ENCODE data around the gene CATSPERZ.

Gene CATSPERZ

GRCh38 chr11:64295760-64296159 lies 4.4 kb upstream of the CATSPERZ start:
- Histone ChIP-seq H3K4me1 (peaks cover 5% of the 10 kb centered on the region; the same call in 1 of the 2 replicates), H3K27me3 (ENCODE audit: low read depth) (peaks cover 70% of the 10 kb centered on the region), H3K9me3 (no peaks in the 10 kb centered on the region), H3K36me3 (replicated peaks) (no peaks in the 10 kb centered on the region), H3K4me3 (no peak overlapping the region)
- in situ Hi-C loops (cut with MboI; ENCODE audit: low sequenced_read_pairs) = no loop called here
- no peak for DNase-seq (ENCODE audit: low spot score in 2 of 2)

- H3K27me3 ChIP-seq (ENCODE audit: low read depth) = peaks cover 65% of the 10 kb centered on the region
- in situ Hi-C loops (cut with MboI; ENCODE audit: low sequenced_read_pairs) = no loop called here
- no peak for DNase-seq (ENCODE audit: low spot score in 2 of 2)
- peaks cover 7% of the 10 kb centered on the region; the same call in 1 of the 2 replicates for H3K4me1 ChIP-seq
- no peaks in the 10 kb centered on the region for H3K36me3 ChIP-seq (replicated peaks)
- H3K4me3 ChIP-seq = no peak overlapping the region
- H3K9me3 ChIP-seq = no peaks in the 10 kb centered on the region
Measured at GRCh38 chr11:64296236-64296635, 3.9 kb upstream of the CATSPERZ start.

GRCh38 chr11:64296830-64297698 lies 3.1 kb upstream of the CATSPERZ start:
- DNase-seq (ENCODE audit: low spot score in 2 of 2) = no peak
- in situ Hi-C loops (cut with MboI; ENCODE audit: low sequenced_read_pairs) = no loop called here
- H3K4me3 ChIP-seq = no peak overlapping the region
- H3K9me3 ChIP-seq = no peaks in the 10 kb centered on the region
- peaks cover 59% of the 10 kb centered on the region for H3K27me3 ChIP-seq (ENCODE audit: low read depth)
- H3K36me3 ChIP-seq (replicated peaks) = no peaks in the 10 kb centered on the region
- peaks cover 7% of the 10 kb centered on the region; the same call in 1 of the 2 replicates for H3K4me1 ChIP-seq

- Histone ChIP-seq H3K4me3 (no peak overlapping the region), H3K36me3 (replicated peaks) (no peaks in the 10 kb centered on the region), H3K9me3 (no peaks in the 10 kb centered on the region), H3K27me3 (ENCODE audit: low read depth) (peaks cover 51% of the 10 kb centered on the region), H3K4me1 (peaks cover 7% of the 10 kb centered on the region; the same call in 1 of the 2 replicates)
- no peak for DNase-seq (ENCODE audit: low spot score in 2 of 2)
- in situ Hi-C loops (cut with MboI; ENCODE audit: low sequenced_read_pairs) = no loop called here
Measured at GRCh38 chr11:64297699-64298358, 2.3 kb upstream of the CATSPERZ start.

GRCh38 chr11:64298966-64299846 lies 952 bp upstream of the CATSPERZ start:
- peaks cover 7% of the 10 kb centered on the region; the same call in 1 of the 2 replicates for H3K4me1 ChIP-seq
- no peak for DNase-seq (ENCODE audit: low spot score in 2 of 2)
- H3K9me3 ChIP-seq = no peaks in the 10 kb centered on the region
- H3K27me3 ChIP-seq (ENCODE audit: low read depth) = peaks cover 38% of the 10 kb centered on the region
- H3K36me3 ChIP-seq (replicated peaks) = no peaks in the 10 kb centered on the region
- in situ Hi-C loops (cut with MboI; ENCODE audit: low sequenced_read_pairs) = no loop called here
- no peak overlapping the region for H3K4me3 ChIP-seq

GRCh38 chr11:64303109-64304031 lies 3.2 kb downstream of the CATSPERZ start:
- Histone ChIP-seq H3K27me3 (ENCODE audit: low read depth) (peaks cover 2% of the 10 kb centered on the region), H3K9me3 (no peaks in the 10 kb centered on the region), H3K4me3 (no peak overlapping the region), H3K4me1 (peaks cover 14% of the 10 kb centered on the region; the same call in 1 of the 2 replicates), H3K36me3 (replicated peaks) (no peaks in the 10 kb centered on the region)
- in situ Hi-C loops (cut with MboI; ENCODE audit: low sequenced_read_pairs) = no loop called here
- DNase-seq (ENCODE audit: low spot score in 2 of 2) = no peak

GRCh38 chr11:64304032-64304315 lies 3.8 kb downstream of the CATSPERZ start:
- peak overlapping the region; percentile 47 for H3K4me3 ChIP-seq
- in situ Hi-C loops (cut with MboI; ENCODE audit: low sequenced_read_pairs) = no loop called here
- peaks cover 14% of the 10 kb centered on the region; the same call in 1 of the 2 replicates for H3K4me1 ChIP-seq
- no peaks in the 10 kb centered on the region for H3K9me3 ChIP-seq
- no peaks in the 10 kb centered on the region for H3K27me3 ChIP-seq (ENCODE audit: low read depth)
- no peak for DNase-seq (ENCODE audit: low spot score in 2 of 2)
- no peaks in the 10 kb centered on the region for H3K36me3 ChIP-seq (replicated peaks)

- Histone ChIP-seq H3K4me3 (peak overlapping the region; percentile 47), H3K9me3 (no peaks in the 10 kb centered on the region), H3K36me3 (replicated peaks) (no peaks in the 10 kb centered on the region), H3K27me3 (ENCODE audit: low read depth) (no peaks in the 10 kb centered on the region), H3K4me1 (peaks cover 14% of the 10 kb centered on the region; the same call in 1 of the 2 replicates)
- DNase-seq (ENCODE audit: low spot score in 2 of 2) = peak; percentile 86 to 98
- in situ Hi-C loops (cut with MboI; ENCODE audit: low sequenced_read_pairs) = no loop called here
Measured at GRCh38 chr11:64304316-64305072, 4.3 kb downstream of the CATSPERZ start.

GRCh38 chr11:64305075-64305690 lies 5.0 kb downstream of the CATSPERZ start, which contains the start of gene ESRRA:
Gene ESRRA (plus strand): TSS chr11:64305524. CDS start chr11:64307180, 1,656 bp downstream.
- in situ Hi-C loops (cut with MboI; ENCODE audit: low sequenced_read_pairs) = no loop called here
- peak; percentile 98 to 100 for DNase-seq (ENCODE audit: low spot score in 2 of 2)
- Histone ChIP-seq H3K36me3 (replicated peaks) (no peaks in the 10 kb centered on the region), H3K4me3 (peak within 1 kb of the TSS; percentile 67), H3K4me1 (peaks cover 14% of the 10 kb centered on the region; the same call in 1 of the 2 replicates), H3K27me3 (ENCODE audit: low read depth) (no peaks in the 10 kb centered on the region), H3K9me3 (no peaks in the 10 kb centered on the region)

- Histone ChIP-seq H3K36me3 (replicated peaks) (no peaks in the 10 kb centered on the region), H3K4me1 (peaks cover 8% of the 10 kb centered on the region; the same call in 1 of the 2 replicates), H3K9me3 (no peaks in the 10 kb centered on the region), H3K27me3 (ENCODE audit: low read depth) (no peaks in the 10 kb centered on the region), H3K4me3 (peak overlapping the region; percentile 67)
- peak; percentile 61 to 85 for DNase-seq (ENCODE audit: low spot score in 2 of 2)
- in situ Hi-C loops (cut with MboI; ENCODE audit: low sequenced_read_pairs) = no loop called here
Measured at GRCh38 chr11:64305691-64306562, 5.8 kb downstream of the CATSPERZ start.

GRCh38 chr11:64306563-64306875 lies 6.4 kb downstream of the CATSPERZ start:
- Histone ChIP-seq H3K4me1 (peaks cover 8% of the 10 kb centered on the region; the same call in 1 of the 2 replicates), H3K27me3 (ENCODE audit: low read depth) (no peaks in the 10 kb centered on the region), H3K9me3 (no peaks in the 10 kb centered on the region), H3K36me3 (replicated peaks) (no peaks in the 10 kb centered on the region), H3K4me3 (peak overlapping the region; percentile 67)
- in situ Hi-C loops (cut with MboI; ENCODE audit: low sequenced_read_pairs) = no loop called here
- DNase-seq (ENCODE audit: low spot score in 2 of 2) = no peak
